Testis (tissue), 2 donors: ENCODE data around the gene FOXL2NB.

ENCODE experiments used
- POLR2A ChIP-seq: fragments of 450-650 bp; IDR thresholded peaks from one replicate; pipeline ENCODE4 v1.6.1; 2017; ENCODE audit warnings: antibody characterized with exemption, mild to moderate bottlenecking, moderate library complexity
- TF ChIP-seq, protein P1 (sequence below), 3 experiments: fragments of 450-650 bp in 2 of 3; fragments of 200-600 bp in 1 of 3; sonication (generic) in 1 of 3; IDR thresholded peaks; one replicate each; pipeline ENCODE4 v1.5.1; 2016 to 2019; ENCODE audit warnings: antibody characterized with exemption in 3 of 3, mild to moderate bottlenecking in 2 of 3, moderate library complexity in 1 of 3

DNA sequence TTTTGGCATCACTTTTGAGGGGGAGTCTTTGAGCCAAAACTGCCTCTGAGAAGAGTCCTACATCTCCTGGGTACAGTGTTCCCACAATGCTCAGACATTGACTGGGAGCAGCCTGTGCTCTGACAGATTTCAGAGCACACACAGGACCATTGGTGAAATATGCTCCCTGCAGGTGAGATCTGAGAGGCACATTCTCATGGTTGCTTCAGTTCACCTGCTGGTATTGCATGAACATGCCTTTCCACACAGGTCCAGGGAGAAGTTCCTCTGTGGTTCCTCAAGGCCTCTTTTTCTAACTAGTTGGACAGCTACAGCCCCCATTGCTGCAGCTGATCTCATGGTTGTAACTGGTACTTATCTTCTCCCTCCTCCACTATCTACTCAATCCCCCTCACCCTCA lies 37.1 kb upstream of the FOXL2NB start:
- TF ChIP-seq, protein P1, sequence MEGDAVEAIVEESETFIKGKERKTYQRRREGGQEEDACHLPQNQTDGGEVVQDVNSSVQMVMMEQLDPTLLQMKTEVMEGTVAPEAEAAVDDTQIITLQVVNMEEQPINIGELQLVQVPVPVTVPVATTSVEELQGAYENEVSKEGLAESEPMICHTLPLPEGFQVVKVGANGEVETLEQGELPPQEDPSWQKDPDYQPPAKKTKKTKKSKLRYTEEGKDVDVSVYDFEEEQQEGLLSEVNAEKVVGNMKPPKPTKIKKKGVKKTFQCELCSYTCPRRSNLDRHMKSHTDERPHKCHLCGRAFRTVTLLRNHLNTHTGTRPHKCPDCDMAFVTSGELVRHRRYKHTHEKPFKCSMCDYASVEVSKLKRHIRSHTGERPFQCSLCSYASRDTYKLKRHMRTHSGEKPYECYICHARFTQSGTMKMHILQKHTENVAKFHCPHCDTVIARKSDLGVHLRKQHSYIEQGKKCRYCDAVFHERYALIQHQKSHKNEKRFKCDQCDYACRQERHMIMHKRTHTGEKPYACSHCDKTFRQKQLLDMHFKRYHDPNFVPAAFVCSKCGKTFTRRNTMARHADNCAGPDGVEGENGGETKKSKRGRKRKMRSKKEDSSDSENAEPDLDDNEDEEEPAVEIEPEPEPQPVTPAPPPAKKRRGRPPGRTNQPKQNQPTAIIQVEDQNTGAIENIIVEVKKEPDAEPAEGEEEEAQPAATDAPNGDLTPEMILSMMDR (IDR thresholded peaks at IDR 0.05): no peak
- no peak for TF ChIP-seq POLR2A
